GM19239 (cell line): ENCODE measurements around the gene CARD9.
A peak's percentile ranks its signal among the peaks of the same experiment; 100 is the strongest.
"Not testable (repeated sequence)": the region's sequence is repeated elsewhere in the genome, so short reads cannot be mapped to it uniquely, and the experiment has no call there.

Experiments
- DNase-seq: peaks from one replicate; pipeline ENCODE4 v3.0.0; 2011; ENCODE audit warnings: low spot score; ENCODE audit not compliant: insufficient read length
- FAIRE-seq: peaks from 2 replicates; lab custom pipeline; 2011; peaks lifted over from hg19 to GRCh38; lab: Jason Lieb, UNC

Gene CARD9, protein sequence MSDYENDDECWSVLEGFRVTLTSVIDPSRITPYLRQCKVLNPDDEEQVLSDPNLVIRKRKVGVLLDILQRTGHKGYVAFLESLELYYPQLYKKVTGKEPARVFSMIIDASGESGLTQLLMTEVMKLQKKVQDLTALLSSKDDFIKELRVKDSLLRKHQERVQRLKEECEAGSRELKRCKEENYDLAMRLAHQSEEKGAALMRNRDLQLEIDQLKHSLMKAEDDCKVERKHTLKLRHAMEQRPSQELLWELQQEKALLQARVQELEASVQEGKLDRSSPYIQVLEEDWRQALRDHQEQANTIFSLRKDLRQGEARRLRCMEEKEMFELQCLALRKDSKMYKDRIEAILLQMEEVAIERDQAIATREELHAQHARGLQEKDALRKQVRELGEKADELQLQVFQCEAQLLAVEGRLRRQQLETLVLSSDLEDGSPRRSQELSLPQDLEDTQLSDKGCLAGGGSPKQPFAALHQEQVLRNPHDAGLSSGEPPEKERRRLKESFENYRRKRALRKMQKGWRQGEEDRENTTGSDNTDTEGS

DNA sequence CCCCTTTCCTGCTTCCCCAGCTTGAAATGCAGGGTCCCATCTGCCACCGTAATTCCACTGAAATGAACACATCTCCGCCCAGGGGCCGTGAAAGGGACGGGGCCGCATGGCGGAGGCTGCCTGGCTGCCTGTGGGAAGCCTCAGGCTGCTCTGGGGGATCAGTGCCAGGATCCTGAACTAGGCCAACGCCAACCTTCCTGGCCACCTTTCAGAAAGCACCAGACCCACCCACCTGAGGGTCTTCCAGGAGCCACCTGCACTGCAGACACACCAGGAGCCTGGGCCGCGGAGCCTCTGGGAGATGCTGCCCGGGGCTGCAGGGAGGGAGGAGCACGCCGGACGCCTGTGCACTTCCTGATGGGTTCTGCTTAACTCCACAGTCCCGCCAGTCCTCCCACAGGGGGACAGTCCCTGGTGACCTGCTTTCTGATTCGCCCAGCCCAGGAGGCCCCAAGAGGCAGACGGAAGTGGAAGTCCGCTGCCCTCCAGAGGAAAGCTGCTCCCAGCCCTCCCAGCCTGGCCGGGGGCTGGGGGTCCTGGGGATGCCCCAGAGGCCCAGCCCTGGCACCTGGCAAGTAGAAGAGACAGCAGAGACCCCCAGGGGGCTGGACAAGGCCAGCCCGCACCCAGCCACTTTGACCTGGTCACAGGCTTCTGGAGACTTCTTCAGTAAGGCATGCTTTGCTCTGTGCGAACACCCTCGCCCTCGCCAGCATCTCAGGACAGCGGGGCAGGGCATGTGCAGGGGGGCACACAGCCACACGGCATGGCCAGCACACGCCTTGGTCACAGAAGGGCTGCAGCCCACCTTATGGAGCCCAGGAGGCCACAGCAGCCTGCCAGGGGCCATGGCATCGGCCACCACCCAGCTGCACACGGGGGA lies at the start of gene CARD9:
TSS of gene CARD9 (minus strand) at position 370 of the 883 bp plus-strand sequence. CDS start 1,591 bp downstream, outside the sequence.
- DNase-seq = peak; percentile 43

DNA sequence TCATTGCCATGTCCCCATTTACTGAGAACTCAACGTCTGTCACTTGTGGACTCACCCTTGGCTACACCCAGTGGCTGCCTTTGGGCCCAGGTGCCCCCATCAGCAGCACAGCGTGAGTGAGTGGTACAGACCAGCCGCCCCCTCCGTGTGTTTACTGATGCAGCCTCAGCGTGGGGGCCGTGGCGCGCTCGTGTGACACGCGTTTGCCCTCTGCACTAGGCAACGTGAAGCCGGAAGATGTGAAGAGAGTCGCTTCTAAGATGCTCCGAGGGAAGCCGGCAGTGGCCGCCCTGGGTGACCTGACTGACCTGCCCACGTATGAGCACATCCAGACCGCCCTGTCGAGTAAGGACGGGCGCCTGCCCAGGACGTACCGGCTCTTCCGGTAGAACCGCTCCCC lies 49.4 kb upstream of the CARD9 start:
- DNase-seq (no peak), FAIRE-seq (no peak)

More for the DNA sequence above, at the start of gene CARD9:
- FAIRE-seq = peak; percentile 70

DNA sequence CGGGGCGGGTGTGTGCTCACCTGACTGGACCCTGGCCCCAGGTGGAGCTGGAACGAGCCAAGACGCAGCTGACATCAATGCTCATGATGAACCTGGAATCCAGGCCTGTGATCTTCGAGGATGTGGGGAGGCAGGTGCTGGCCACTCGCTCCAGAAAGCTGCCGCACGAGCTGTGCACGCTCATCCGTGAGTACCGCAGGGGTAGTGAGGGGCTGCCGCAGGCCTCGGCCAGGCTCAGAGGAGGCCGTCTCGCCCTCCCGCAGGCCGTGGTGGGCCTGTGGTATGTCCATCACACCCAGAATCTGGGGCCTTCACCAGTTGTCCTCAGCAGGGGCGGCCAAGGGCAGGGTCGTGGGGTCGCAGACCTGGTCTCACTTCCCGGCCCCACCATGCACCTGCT lies 48.3 kb upstream of the CARD9 start:
- FAIRE-seq (no peak), DNase-seq (no peak)

DNA sequence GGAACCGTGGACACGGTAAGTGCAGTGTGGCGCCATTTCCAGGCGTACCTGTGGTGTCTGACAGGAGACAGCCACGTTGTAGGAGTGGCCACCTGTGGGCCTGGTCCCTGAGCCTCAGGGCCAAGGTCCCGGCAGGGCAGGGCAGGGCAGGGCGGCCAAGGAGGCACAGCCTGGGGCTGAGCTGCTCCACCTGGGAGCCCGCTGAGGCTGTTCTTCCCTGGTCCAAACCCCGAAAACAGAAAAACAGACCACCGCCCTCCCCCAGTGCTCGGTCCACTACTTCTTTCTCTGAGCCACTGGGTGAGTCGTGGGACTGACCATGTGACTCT lies 45.6 kb upstream of the CARD9 start:
- DNase-seq (no peak), FAIRE-seq (no peak)

DNA sequence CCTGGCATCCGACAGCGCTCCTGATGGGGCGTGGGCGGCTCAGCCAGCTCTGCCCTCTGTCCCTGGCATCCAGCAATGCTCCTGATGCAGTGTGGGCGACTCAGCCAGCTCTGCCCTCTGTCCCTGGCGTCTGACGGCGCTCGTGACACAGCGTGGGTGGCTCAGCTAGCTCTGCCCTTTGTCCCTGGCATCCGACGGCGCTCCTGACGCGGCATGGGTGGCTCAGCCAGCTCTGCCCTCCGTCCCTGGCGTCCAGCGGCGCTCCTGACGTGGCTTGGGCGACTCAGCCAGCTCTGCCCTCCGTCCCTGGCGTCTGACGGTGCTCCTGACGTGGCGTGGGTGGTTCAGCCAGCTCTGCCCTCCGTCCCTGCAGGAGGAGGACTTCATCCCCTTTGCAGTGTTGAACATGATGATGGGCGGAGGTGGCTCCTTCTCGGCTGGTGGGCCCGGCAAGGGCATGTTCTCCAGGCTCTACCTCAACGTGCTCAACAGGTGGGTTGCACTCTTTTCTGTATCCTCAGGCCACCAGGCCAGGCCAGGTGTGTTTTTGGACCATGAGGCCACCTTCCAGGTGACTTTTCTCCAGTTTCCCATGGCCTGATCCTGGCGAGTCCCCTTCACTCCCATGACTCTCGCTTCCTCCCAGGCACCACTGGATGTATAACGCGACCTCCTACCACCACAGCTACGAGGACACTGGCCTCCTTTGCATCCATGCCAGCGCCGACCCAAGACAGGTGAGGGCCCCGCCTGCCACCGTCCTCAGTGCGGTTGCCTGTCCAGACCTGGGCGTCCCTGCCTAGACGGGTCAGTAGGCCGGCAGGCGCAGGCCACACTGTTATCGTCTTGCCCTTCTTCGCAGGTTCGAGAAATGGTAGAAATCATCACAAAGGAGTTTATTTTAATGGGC lies 45.0 kb upstream of the CARD9 start:
- DNase-seq = no peak
- FAIRE-seq = no peak

DNA sequence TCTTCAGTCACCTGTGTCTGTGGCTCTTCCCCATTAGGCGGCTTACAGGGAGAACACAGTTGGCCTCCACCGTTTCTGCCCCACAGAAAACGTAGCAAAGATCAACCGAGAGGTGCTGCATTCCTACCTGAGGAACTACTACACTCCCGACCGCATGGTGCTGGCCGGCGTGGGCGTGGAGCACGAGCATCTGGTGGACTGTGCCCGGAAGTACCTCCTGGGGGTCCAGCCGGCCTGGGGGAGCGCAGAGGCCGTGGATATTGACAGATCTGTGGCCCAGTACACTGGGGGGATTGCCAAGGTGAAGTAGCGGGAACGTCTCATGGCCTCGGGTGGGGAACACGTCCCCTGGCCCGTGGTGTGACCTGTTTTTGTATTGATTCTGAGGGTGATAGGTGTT lies 43.4 kb upstream of the CARD9 start:
- no peak for DNase-seq
- no peak for FAIRE-seq

DNA sequence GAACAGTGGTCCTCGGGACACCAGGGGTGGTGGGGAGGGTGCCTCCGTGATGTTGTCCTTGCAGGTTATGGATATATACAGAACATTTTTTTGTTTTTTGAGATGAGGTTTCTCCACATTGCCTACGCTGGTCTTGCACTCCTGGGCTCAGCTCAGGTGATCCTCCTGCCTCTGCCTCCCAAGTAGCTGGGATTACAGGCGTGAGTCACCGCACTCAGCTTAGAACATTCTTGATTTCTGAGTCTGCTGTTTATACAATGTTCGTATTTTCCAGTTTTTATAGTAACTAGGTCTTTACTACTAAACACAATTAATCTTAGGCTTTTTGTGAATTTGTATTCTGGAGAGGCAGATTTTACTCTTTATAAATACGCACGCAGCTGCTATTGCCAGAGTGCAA lies 43.0 kb upstream of the CARD9 start:
- no peak for FAIRE-seq
- no peak for DNase-seq

DNA sequence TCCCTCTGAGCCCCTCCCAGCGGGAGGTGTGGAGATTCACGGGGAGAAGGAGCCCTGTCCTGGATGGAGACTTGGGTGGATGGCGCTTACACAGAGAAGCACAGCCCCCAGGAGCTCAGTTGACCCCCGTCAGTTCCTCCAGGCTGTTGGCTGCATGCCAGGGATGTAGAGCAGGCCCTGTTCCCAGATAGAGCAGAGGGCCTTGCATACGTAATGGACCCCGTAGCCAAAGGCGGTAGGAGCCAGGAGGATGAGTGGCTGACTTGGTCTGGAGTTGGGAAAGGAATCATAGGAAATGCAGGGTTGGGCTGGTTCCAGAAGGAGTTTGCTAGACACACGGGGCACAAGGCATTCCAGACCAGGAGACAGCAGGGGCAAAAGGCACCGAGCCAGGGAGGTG lies 39.5 kb upstream of the CARD9 start:
- no peak for FAIRE-seq

DNA sequence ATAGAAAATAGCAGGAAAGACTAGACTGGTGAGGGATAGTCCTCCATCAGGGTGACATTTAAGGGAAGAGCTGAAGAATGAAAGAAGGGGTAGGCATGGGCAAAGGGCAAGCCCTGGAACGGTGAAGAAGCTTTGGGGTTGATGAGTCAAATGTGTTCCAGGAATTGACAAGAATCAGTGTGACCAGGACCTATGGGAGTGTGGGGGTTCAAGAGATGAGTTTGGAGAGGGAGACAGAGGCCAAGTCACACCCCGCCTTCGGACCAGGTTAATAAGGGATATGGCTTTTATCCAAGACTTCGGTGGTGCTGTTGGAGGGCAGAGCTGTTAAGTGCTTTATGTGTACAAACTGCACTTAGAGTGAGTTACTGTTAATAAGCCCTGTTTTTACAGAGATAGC lies 37.9 kb upstream of the CARD9 start:
- DNase-seq (no peak), FAIRE-seq (no peak)

More for the DNA sequence above, 39.5 kb upstream of the CARD9 start:
- DNase-seq = no peak

DNA sequence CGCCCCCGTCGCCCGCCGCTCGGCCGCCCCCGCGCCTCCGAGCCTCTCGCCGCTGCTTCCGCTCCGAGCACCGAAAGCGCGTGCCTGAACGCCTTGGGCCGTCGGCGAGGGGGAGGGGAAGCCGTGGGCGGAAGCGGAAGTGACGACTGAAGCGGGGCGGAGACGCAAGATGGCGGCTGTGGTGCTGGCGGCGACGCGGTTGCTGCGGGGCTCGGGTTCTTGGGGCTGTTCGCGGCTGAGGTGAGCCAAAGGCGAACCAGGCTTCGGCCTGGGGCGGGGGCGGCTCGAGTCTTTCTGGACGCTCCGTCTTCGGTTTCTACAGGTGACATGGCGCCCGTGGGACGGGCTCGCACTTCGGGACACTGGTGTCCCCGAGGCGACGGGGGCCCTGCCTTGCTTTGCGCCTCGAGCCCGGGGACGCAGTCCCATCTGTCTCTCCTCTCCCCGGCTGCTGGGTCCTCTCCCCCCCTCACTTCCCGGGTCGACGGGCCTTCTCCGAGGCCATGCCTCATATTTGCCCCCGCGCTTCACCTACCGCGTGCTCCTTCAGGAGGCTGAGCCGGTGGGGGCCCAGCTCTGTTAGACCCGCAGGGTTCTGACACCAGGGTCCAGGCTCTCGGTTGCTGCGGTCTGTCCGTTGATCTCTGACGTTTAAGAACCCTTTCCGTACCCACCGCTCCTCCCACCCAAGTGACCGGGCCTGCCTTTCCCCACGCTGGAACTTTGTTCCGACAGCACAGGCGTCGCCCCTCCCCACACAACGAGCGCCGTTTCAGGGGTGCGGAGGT lies 37.2 kb upstream of the CARD9 start, which contains the start of the genes ENTR1 and PMPCA:
TSS of gene ENTR1 (minus strand) at position 115 of the 788 bp plus-strand sequence. CDS start 217 bp downstream, outside the sequence.
TSS of gene PMPCA (plus strand) at position 159 of the 788 bp plus-strand sequence. CDS start at position 170, 11 bp downstream.
- DNase-seq (peak; percentile 99), FAIRE-seq (peak; percentile 82)

DNA sequence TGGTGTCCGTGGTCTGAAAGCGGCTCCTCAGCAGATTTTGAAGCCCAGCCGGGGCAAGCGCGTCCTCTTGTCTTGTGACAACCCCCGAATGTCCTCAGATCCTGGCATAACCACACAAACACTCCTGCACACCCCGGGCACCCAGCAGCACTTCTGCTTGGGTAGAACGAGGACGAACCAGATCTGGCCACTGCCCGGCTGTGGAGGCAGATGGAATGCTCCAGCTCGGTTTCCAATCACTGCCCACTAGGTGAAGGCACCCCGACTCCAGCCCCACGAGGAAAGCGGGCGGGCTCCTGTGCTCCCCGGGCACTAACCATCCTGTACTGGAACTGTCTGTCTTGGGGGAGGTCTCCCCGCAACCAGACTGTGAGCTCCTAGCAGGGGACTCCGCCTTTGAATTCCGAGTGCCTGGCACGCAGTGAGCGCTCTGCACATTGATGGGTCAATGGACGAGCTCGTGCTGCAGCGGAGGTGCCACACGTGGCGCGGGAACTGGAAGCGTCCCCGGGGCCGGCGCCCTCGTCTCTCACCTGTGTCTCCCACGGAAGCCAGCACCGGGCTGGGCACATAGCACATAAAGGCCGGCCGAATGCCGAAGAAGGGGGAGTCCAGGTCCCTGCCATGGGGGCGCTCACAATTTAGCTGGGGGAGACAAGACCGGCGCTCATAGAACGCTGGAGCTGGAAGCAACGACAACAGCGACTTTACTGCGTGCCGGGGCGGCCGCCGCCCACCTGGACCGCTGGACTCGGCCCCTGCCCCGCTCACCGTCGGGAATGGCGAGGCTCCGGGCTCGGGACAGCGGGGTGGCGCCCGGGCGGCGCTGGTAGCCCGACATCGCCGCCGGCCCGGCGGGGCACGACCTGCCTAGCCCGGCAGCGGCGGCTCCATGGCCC lies 36.3 kb upstream of the CARD9 start:
- peak; percentile 47 for FAIRE-seq

DNA sequence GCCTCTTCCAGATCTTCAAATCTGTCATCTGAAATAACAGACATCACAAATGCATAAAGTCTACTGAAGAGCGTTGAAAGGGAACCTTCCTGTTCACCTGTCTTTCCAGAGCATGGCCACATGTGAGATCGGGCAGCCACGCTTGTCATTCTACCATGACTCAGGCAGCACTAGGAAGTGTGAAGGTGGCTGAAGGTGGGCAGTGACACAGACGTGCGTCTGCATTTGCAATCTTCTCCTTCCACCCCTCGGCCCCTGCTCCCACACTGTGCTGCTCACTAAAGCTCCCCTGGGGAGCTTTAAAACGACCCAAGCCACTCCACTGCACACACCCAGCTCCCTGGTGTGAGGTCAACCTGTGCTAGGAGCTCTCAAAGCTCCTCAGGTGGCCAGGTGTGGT lies 34.4 kb upstream of the CARD9 start:
- FAIRE-seq (peak; percentile 31), DNase-seq (no peak)

More for the DNA sequence above, 36.3 kb upstream of the CARD9 start:
- peak; percentile 63 for DNase-seq

DNA sequence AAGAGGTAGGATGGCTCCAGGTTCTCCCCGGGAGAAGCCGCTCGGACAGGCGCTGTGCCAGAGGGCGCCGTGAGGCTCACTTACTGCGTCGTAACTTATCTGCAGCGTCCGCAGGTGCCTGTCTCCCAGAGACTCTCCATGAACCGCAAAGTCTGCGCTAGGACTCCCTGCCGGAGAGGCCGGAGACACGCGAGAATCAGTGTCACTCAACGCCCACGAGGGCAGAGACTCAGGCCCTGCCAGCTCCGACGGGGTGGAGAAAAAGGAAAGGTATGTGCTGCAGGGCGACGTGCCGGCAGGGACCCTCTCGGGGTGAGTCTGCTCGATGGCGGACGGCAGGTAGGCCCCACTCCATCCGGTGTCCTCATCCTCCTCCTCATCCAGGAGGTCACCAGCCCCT lies 33.6 kb upstream of the CARD9 start:
- not testable (repeated sequence) for FAIRE-seq, DNase-seq

DNA sequence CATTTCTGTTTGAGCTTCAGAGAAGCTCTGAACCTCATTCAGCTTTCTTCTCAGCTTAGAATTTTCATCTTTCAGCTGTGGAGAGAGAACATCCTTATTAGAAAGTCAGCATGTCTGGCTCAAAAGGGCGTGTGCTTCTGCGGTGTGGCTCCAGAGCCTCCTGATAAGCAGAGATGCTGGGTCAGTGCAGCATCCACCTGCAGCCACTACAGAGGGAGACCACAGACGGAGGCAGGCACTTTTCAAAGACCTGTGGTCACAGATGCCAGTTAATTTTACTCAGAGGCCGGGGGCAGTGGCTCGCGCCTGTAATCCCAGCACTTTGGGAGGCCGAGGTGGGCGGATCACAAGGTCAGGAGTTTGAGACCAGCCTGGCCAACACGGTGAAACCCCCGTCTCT lies 32.4 kb upstream of the CARD9 start:
- not testable (repeated sequence) for FAIRE-seq, DNase-seq

DNA sequence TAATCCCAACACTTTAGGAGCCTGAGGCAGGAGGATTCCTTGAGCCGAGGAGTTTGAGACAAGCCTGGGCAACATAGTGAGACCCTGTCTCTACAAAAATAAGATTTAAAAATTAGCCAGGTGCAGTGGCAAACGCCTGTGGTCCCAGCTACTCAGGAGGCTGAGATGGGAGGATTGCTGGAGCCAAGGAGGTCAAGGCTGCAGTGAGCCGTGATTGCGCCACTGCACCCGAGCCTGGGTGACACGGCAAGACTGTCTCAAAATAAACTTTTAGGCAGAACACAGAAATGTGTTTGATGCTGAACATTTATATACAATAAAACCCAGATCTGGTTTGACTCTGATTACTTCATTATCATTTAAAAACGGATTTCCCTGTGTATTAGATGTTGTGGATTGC lies 32.0 kb upstream of the CARD9 start:
- DNase-seq = no peak
- FAIRE-seq = no peak

DNA sequence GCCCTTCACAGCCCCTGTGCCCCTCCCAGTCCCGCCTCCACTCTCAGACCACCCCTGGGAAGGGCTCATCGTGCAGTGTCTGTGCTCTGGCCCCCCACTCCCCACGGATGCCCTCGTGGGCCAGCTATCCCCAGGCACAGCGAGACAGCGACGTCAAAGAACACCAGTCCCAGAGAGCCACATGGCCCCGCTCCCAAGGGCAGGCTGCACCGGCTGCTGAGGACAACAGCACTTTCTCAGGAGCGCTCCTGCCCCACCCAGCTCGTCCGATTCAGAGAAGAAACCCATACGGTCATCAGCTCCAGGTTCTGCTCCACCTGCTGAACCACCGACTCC lies 31.3 kb upstream of the CARD9 start:
- FAIRE-seq = peak; percentile 45
- DNase-seq = no peak

DNA sequence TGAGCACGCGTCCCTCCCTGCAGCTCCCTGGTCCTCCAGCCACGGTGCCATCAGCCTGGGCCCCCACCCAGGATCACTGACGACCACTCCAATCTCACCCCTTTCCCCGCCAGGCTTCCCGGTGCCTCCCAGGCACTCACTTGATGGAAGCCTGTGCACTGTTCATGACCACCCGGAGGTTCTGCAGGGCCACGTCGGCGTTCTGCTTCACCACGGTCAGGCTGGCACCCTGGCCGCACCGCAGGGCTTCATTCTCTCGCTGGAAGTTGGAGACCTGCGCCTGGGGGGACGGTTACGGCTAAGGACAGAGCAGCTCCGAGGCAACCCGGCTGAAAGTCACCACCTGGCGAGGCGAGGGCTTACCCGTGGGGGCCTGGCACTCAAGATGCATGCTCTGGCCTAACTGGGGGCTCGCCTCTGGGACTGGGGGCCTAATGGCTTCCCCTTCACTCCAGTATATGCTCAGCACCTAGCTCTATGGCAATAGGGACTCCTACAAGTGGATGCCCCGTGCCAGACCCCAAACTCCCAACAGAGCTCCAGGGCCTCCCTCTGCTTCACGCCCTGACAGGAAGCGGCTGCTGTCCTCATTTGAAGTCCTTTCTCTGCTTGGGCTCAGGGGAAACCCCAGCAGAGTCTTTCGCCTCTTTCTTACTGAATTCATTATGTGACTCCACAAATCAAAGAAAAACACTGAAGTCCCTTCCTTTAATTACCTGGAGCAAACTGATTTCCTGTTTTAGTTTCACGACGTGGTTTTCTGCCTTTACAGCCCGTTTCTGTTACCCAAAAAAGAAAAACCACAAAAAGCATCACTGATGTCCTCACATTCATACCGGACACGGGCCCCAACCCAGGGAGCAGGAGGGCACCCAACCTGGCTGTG lies 30.7 kb upstream of the CARD9 start:
- FAIRE-seq (peak; percentile 89), DNase-seq (no peak)
